HCT116 (cell line): ENCODE results near the gene C19orf85. TPM values are rescaled to one million over a fixed set of nuclear protein-coding genes. Genes with fewer than 3 reads are reported as not detected.

ENCODE experiments used
- ATAC-seq: fragments of 200-7000 bp; cut with Tn5 transposase; 2 replicates; pipeline ENCODE4 v1.9.1; 2020; ENCODE audit warnings: mild to moderate bottlenecking, moderate library complexity
- BruUV-seq: library from RNA; stranded (reverse); fragments of 400-500 nt; replicated peaks from 2 replicates; lab custom pipeline; 2021; lab: Mats Ljungman, UMichigan
- CTCF ChIA-PET: fragments of 300-600 bp; sonication (Branson Sonifier 250); formaldehyde crosslinking; loops from one replicate; lab custom pipeline; 2021; ENCODE audit warnings: antibody characterized with exemption; lab: Charles Lee
- POLR2A ChIA-PET: fragments of 300-600, 350-600 bp; sonication (Branson Sonifier 250); formaldehyde crosslinking; loops from one replicate; lab custom pipeline; 2021; ENCODE audit warnings: antibody characterized with exemption; lab: Charles Lee
- RAD21 ChIA-PET, 2 experiments: fragments of 300-600 bp; sonication (Branson Sonifier 250); formaldehyde crosslinking; loops; one replicate each; lab custom pipeline; 2023; ENCODE audit warnings: low total read pairs in 2 of 2; ENCODE audit not compliant: uncharacterized antibody in 2 of 2, unreplicated experiment in 2 of 2, low non-redundant PET in 1 of 2; lab: Charles Lee
- DNase-seq: peaks from one replicate; pipeline ENCODE4 v3.0.0-alpha.2; 2010; ENCODE audit warnings: low read depth, low spot score
- H2AFZ ChIP-seq: fragments of 200-600 bp; shearing (Covaris generic), sonication (generic); 2 replicates; pipeline ENCODE4 v1.6.1; 2017; ENCODE audit warnings: low read depth, mixed run types, mixed read lengths, antibody characterized with exemption, low read length; ENCODE audit not compliant: poor library complexity, severe bottlenecking
- H3K27ac ChIP-seq: 2 replicates; pipeline ENCODE4 v1.5.1; 2012; ENCODE audit warnings: low read depth, low read length
- H3K27me3 ChIP-seq: fragments of 200-600 bp; sonication (generic); 2 replicates; pipeline ENCODE4 v1.6.1; 2016; ENCODE audit warnings: mixed run types, low read length, mixed read lengths; ENCODE audit not compliant: insufficient read depth
- H3K36me3 ChIP-seq, 2 experiments: fragments of 200-500 bp in 1 of 2; fragments of 200-600 bp in 1 of 2; sonication (Bioruptor generic) in 1 of 2; sonication (generic) in 1 of 2; 2 replicates each; pipeline versions ENCODE4 v1.5.1 to v1.6.1; 2014 to 2016; ENCODE audit warnings: low read length in 2 of 2, inconsistent platforms in 1 of 2, mixed read lengths in 1 of 2, mixed run types in 1 of 2; ENCODE audit not compliant: insufficient read depth in 2 of 2, control insufficient read depth in 1 of 2
- H3K4me1 ChIP-seq, 2 experiments: fragments of 200-600 bp in 1 of 2; sonication (generic) in 1 of 2; 2 replicates each; pipeline versions ENCODE4 v1.5.1 to v1.6.1; 2012 to 2017; ENCODE audit warnings: low read length in 2 of 2, inconsistent platforms in 1 of 2, mild to moderate bottlenecking in 1 of 2, mixed read lengths in 1 of 2, mixed run types in 1 of 2, moderate library complexity in 1 of 2; ENCODE audit not compliant: insufficient read depth in 2 of 2, control insufficient read depth in 1 of 2
- H3K4me2 ChIP-seq: fragments of 200-600 bp; sonication (generic); 2 replicates; pipeline ENCODE4 v1.6.1; 2017; ENCODE audit warnings: mixed run types, low read length, mixed read lengths
- H3K4me3 ChIP-seq, 2 experiments: fragments of 200-600 bp in 1 of 2; sonication (generic) in 1 of 2; replicated peaks in 1 of 2; 2 replicates each; pipeline ENCODE4 v1.5.1; 2011 to 2016; ENCODE audit warnings: low read length in 2 of 2, control low read depth in 1 of 2, low read depth in 1 of 2, mild to moderate bottlenecking in 1 of 2, mixed read lengths in 1 of 2, mixed run types in 1 of 2
- H3K79me2 ChIP-seq: fragments of 200-600 bp; sonication (generic); 2 replicates; pipeline ENCODE4 v1.6.1; 2017; ENCODE audit warnings: mild to moderate bottlenecking, mixed run types, low read length, moderate library complexity, mixed read lengths; ENCODE audit not compliant: insufficient read depth
- H3K9ac ChIP-seq: fragments of 200-600 bp; sonication (generic); 2 replicates; pipeline ENCODE4 v1.6.1; 2016; ENCODE audit warnings: low read length, mixed read lengths
- H3K9me2 ChIP-seq: fragments of 200-600 bp; sonication (generic), shearing (Covaris generic); 2 replicates; pipeline ENCODE4 v1.6.1; 2017; ENCODE audit warnings: mixed run types, mild to moderate bottlenecking, moderate library complexity; ENCODE audit not compliant: insufficient read depth
- H3K9me3 ChIP-seq, 2 experiments: fragments of 200-500 bp in 1 of 2; fragments of 200-600 bp in 1 of 2; sonication (Bioruptor generic) in 1 of 2; sonication (generic) in 1 of 2; 2 replicates each; pipeline ENCODE4 v1.6.1; 2014 to 2017; ENCODE audit warnings: low read length in 2 of 2, mixed read lengths in 2 of 2, inconsistent platforms in 1 of 2, low read depth in 1 of 2, mild to moderate bottlenecking in 1 of 2, mixed run types in 1 of 2, moderate library complexity in 1 of 2; ENCODE audit not compliant: control insufficient read depth in 1 of 2, insufficient read depth in 1 of 2
- H4K20me1 ChIP-seq: fragments of 200-600 bp; sonication (generic), shearing (Covaris generic); 2 replicates; pipeline ENCODE4 v1.6.1; 2017; ENCODE audit warnings: mixed run types, mild to moderate bottlenecking, moderate library complexity; ENCODE audit not compliant: insufficient read depth
- CBX3 ChIP-seq: IDR thresholded peaks from 2 replicates; pipeline ENCODE4 v1.6.1; 2012; ENCODE audit warnings: low read depth
- CEBPB ChIP-seq: IDR thresholded peaks from 2 replicates; pipeline ENCODE4 v1.6.1; 2012; ENCODE audit warnings: low read depth
- ELF1 ChIP-seq: IDR thresholded peaks from 2 replicates; pipeline ENCODE4 v1.6.1; 2012; ENCODE audit warnings: low read depth, borderline replicate concordance
- EZH2 ChIP-seq: fragments of 200-600 bp; sonication (generic); IDR thresholded peaks from 2 replicates; pipeline ENCODE4 v1.6.1; 2017; ENCODE audit warnings: antibody characterized with exemption, mixed run types
- POLR2A ChIP-seq: IDR thresholded peaks from 2 replicates; pipeline ENCODE4 v1.7.0; 2011; ENCODE audit warnings: borderline replicate concordance; ENCODE audit not compliant: insufficient read depth, insufficient read length; ENCODE audit errors: extremely low read depth
- SP1 ChIP-seq: IDR thresholded peaks from 2 replicates; pipeline ENCODE4 v1.6.1; 2012; ENCODE audit warnings: low read depth
- SRF ChIP-seq: IDR thresholded peaks from 2 replicates; pipeline ENCODE4 v1.6.1; 2012; ENCODE audit warnings: low read depth
- TCF7L2 ChIP-seq: IDR thresholded peaks from 2 replicates; pipeline ENCODE4 v1.7.0; 2011; ENCODE audit warnings: borderline replicate concordance, inconsistent platforms; ENCODE audit not compliant: insufficient read depth, insufficient read length; ENCODE audit errors: extremely low read depth
- ZFX ChIP-seq: fragments of 450-650 bp; IDR thresholded peaks from 2 replicates; pipeline ENCODE4 v1.6.1; 2017
- ZNF274 ChIP-seq: fragments of 200-500 bp; sonication (Bioruptor generic); IDR thresholded peaks from 2 replicates; pipeline ENCODE4 v1.6.1; 2014; ENCODE audit warnings: mild to moderate bottlenecking, low read depth, low read length, inconsistent platforms
- intact Hi-C: fragments of 100-400 bp; cut with micrococcal nuclease; formaldehyde crosslinking; loops from 2 replicates; pipeline ENCODE4 v1.10.0; 2022
- total RNA-seq: library from RNA; stranded (reverse); gene quantifications from one replicate; pipeline ENCODE4 v1.2.1, GENCODE V29; 2021; ENCODE audit not compliant: unreplicated experiment
- TF ChIP-seq, protein P1 (sequence below): IDR thresholded peaks from 2 replicates; pipeline ENCODE4 v1.6.1; 2012
- TF ChIP-seq, protein P2 (sequence below): IDR thresholded peaks from 2 replicates; pipeline ENCODE4 v1.6.1; 2012; ENCODE audit warnings: low read depth
- TF ChIP-seq, protein P3 (sequence below): IDR thresholded peaks from 2 replicates; pipeline ENCODE4 v1.6.1; 2011; ENCODE audit warnings: mild to moderate bottlenecking, low read length, moderate library complexity; ENCODE audit not compliant: insufficient replicate concordance; ENCODE audit errors: extremely low read depth
- TF ChIP-seq, protein P4 (sequence below): IDR thresholded peaks from 2 replicates; pipeline ENCODE4 v1.6.1; 2012

Gene C19orf85
- total RNA-seq, 1 experiment from 2014 or later, result 0.34 TPM

DNA sequence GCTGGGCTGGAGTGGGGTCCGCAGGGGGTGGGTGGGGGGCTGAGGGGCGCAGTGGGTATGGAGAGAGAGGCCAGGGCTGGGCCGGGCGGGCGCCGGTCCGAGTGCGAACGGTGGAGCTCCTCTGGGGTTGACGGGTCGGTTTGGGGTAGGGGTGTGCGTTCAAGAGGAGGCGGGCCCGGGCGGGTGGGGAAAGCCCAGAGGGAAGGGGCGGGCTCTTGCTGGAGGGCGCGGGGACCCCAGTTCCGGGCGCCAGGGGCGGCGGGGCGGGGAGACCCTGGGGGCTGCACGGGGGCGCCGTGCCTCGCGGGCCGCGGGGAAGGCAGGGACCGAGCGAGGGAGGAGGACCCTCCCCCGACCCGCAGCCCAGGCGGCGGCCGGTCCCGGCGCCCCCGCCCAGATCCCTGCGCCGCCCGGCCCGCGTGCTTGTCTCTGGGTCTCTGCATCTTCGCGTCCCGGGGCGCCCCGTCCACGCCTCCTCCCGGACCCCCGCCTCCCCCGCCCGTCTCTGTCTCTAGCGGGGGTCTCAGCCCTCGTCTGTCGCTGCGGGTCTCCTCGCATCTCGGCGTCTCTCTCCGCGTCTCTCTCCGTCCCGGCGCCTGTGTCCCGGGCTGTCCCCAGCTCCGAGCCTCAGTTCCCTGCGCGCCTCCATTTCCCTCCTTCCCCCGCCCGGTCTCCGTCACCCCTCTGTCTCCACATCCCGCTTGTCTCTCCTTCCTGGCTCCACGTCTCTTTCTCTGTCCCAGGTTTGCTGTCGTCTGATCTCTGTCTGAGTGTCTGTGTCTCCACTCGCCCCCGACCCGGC lies 13.2 kb downstream of the C19orf85 start:
- no peaks in the 10 kb centered on the region for H3K9me2 ChIP-seq
- H3K4me3 ChIP-seq, result no peak overlapping the region
- H3K4me2 ChIP-seq, result no peak overlapping the region
- H3K79me2 ChIP-seq, result no peaks in the 10 kb centered on the region
- H3K9me3 ChIP-seq, result no peaks in the 10 kb centered on the region
- ChIA-PET RAD21 (no interaction called here), POLR2A (no interaction called here), CTCF (no interaction called here)
- H3K4me1 ChIP-seq, result peaks cover 0 to 5% of the 10 kb centered on the region in 2 experiments; a peak in 2 of 4 replicates
- H2AFZ ChIP-seq, result no peak overlapping the region
- H3K9ac ChIP-seq, result no peak overlapping the region
- intact Hi-C loops, result no loop called here
- ATAC-seq, result no peak
- TF ChIP-seq POLR2A, result no peak
- H3K27me3 ChIP-seq, result no peaks in the 10 kb centered on the region
- H3K27ac ChIP-seq, result no peak overlapping the region
- H3K36me3 ChIP-seq, result no peaks in the 10 kb centered on the region; a peak in 1 of 4 replicates
- DNase-seq, result no peak
- H4K20me1 ChIP-seq, result no peaks in the 10 kb centered on the region
- BruUV-seq, result no TSS peak

DNA sequence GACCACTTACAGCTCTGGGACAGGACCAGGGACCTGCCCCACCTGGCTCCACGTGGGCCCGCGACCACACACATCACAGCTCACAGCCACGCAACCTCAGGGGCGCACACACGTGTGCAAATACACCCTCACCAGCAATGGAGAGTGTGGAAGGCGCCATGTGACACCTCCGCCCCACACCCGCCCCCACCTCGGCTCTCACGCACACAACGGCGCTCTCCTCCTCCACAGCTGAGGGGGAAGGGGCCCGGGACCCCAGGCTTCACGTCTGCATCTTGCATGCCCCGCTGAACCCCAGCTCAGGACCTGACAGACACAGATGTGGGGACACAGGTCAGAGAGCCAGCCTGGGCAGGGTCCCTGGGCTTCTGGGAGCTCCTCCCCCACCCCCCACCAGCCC lies 15.1 kb downstream of the C19orf85 start:
- RAD21 ChIA-PET, result no interaction called here
- DNase-seq (no peak), ATAC-seq (no peak)
- H3K9ac ChIP-seq, result no peak overlapping the region
- H3K79me2 ChIP-seq, result no peaks in the 10 kb centered on the region
- H2AFZ ChIP-seq, result no peak overlapping the region
- intact Hi-C loops, result loop anchor here (10.0 kb wide), 1 partner anchor 235 kb away; no protein-coding TSS in a partner anchor
- CTCF ChIA-PET, result no interaction called here
- BruUV-seq, result no TSS peak
- POLR2A ChIA-PET, result no interaction called here
- no peaks in the 10 kb centered on the region for H4K20me1 ChIP-seq
- H3K9me2 ChIP-seq, result no peaks in the 10 kb centered on the region
- H3K4me2 ChIP-seq, result no peak overlapping the region
- H3K27me3 ChIP-seq, result peaks cover 8% of the 10 kb centered on the region; the same call in 1 of the 2 replicates
- peaks cover 0 to 5% of the 10 kb centered on the region in 2 experiments; a peak in 2 of 4 replicates for H3K4me1 ChIP-seq
- no peak overlapping the region for H3K4me3 ChIP-seq
- no peaks in the 10 kb centered on the region for H3K36me3 ChIP-seq
- H3K9me3 ChIP-seq, result no peaks in the 10 kb centered on the region
- no peak overlapping the region for H3K27ac ChIP-seq
- no peak for TF ChIP-seq CEBPB
- no peak for TF ChIP-seq EZH2
- TF ChIP-seq TCF7L2, result no peak
- TF ChIP-seq, protein P1, sequence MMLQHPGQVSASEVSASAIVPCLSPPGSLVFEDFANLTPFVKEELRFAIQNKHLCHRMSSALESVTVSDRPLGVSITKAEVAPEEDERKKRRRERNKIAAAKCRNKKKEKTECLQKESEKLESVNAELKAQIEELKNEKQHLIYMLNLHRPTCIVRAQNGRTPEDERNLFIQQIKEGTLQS, result no peak
- TF ChIP-seq, protein P2, sequence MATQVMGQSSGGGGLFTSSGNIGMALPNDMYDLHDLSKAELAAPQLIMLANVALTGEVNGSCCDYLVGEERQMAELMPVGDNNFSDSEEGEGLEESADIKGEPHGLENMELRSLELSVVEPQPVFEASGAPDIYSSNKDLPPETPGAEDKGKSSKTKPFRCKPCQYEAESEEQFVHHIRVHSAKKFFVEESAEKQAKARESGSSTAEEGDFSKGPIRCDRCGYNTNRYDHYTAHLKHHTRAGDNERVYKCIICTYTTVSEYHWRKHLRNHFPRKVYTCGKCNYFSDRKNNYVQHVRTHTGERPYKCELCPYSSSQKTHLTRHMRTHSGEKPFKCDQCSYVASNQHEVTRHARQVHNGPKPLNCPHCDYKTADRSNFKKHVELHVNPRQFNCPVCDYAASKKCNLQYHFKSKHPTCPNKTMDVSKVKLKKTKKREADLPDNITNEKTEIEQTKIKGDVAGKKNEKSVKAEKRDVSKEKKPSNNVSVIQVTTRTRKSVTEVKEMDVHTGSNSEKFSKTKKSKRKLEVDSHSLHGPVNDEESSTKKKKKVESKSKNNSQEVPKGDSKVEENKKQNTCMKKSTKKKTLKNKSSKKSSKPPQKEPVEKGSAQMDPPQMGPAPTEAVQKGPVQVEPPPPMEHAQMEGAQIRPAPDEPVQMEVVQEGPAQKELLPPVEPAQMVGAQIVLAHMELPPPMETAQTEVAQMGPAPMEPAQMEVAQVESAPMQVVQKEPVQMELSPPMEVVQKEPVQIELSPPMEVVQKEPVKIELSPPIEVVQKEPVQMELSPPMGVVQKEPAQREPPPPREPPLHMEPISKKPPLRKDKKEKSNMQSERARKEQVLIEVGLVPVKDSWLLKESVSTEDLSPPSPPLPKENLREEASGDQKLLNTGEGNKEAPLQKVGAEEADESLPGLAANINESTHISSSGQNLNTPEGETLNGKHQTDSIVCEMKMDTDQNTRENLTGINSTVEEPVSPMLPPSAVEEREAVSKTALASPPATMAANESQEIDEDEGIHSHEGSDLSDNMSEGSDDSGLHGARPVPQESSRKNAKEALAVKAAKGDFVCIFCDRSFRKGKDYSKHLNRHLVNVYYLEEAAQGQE, result no peak
- TF ChIP-seq, protein P3, sequence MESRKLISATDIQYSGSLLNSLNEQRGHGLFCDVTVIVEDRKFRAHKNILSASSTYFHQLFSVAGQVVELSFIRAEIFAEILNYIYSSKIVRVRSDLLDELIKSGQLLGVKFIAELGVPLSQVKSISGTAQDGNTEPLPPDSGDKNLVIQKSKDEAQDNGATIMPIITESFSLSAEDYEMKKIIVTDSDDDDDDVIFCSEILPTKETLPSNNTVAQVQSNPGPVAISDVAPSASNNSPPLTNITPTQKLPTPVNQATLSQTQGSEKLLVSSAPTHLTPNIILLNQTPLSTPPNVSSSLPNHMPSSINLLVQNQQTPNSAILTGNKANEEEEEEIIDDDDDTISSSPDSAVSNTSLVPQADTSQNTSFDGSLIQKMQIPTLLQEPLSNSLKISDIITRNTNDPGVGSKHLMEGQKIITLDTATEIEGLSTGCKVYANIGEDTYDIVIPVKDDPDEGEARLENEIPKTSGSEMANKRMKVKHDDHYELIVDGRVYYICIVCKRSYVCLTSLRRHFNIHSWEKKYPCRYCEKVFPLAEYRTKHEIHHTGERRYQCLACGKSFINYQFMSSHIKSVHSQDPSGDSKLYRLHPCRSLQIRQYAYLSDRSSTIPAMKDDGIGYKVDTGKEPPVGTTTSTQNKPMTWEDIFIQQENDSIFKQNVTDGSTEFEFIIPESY, result no peak
- TF ChIP-seq CBX3, result no peak
- TF ChIP-seq SRF, result no peak
- TF ChIP-seq ZFX, result no peak
- TF ChIP-seq ELF1, result no peak
- no peak for TF ChIP-seq SP1
- no peak for TF ChIP-seq POLR2A
- TF ChIP-seq ZNF274, result no peak
- TF ChIP-seq, protein P4, sequence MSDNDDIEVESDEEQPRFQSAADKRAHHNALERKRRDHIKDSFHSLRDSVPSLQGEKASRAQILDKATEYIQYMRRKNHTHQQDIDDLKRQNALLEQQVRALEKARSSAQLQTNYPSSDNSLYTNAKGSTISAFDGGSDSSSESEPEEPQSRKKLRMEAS, result no peak
